ENCODE results near the gene RPS21.

DNA sequence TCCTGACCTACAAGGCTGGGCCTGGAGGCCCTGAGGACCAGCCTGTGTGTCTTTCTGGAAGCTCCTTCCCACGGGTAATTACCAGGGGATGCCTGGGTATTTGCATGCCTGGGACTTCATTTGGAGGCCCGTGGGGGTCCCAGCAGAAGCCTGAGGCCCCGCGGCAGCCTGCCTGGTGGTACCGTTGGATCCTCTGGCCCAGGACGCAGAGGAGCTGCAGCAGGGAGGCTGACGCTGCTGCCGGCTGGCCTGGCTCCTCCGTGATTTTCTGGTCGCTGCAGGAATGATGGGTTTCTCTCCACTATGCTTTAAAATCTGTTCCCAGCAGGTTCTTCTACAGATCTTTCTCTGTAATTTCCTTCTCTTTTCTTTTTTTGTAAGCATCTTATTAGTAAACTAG, 13.6 kb downstream of the RPS21 start:
- TF ChIP-seq, protein P1, sequence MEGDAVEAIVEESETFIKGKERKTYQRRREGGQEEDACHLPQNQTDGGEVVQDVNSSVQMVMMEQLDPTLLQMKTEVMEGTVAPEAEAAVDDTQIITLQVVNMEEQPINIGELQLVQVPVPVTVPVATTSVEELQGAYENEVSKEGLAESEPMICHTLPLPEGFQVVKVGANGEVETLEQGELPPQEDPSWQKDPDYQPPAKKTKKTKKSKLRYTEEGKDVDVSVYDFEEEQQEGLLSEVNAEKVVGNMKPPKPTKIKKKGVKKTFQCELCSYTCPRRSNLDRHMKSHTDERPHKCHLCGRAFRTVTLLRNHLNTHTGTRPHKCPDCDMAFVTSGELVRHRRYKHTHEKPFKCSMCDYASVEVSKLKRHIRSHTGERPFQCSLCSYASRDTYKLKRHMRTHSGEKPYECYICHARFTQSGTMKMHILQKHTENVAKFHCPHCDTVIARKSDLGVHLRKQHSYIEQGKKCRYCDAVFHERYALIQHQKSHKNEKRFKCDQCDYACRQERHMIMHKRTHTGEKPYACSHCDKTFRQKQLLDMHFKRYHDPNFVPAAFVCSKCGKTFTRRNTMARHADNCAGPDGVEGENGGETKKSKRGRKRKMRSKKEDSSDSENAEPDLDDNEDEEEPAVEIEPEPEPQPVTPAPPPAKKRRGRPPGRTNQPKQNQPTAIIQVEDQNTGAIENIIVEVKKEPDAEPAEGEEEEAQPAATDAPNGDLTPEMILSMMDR (IDR thresholded peaks at IDR 0.05) = no peak
- no peak for TF ChIP-seq ZFX (IDR thresholded peaks at IDR 0.05; ENCODE audit: borderline replicate concordance)
